T follicular helper cell (primary cell): Measurements from ENCODE around the gene AP5B1.

ENCODE experiments used
- DNase-seq: peaks from one replicate; pipeline ENCODE4 v3.0.0-alpha.2; 2020; ENCODE audit warnings: low read depth
- total RNA-seq, 2 experiments: gene quantifications; one replicate each; lab custom pipeline; 2026; lab: John Stamatoyannopoulos, UW

The AP5B1 gene, protein sequence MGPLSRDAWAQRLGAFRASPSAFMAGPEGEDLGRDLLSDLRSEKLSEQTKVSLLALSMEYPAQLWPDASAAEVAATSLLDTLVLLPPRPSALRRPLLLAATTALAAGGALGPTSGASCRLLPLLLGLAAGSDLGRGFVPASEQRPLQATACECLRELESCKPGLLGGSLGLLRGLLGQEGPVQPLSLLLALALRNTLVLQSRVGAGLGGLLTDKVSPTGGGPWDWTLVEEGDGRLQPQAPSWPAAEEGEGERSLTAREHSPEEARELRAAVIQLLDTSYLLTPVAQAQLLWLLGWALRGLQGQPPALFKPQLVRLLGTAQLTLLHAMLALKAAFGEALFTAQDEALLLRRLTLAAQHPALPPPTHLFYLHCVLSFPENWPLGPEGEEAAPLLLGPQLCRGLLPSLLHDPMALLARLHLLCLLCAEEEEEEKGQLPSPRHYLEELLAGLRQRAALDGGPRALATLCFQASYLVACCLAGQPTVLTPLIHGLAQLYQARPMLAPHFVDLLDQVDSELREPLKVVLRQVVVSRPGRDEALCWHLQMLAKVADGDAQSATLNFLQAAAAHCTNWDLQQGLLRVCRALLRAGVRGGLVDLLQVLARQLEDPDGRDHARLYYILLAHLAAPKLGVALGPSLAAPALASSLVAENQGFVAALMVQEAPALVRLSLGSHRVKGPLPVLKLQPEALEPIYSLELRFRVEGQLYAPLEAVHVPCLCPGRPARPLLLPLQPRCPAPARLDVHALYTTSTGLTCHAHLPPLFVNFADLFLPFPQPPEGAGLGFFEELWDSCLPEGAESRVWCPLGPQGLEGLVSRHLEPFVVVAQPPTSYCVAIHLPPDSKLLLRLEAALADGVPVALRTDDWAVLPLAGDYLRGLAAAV
- 41.2 to 80.4 reads per million in 2 experiments for total RNA-seq

DNA sequence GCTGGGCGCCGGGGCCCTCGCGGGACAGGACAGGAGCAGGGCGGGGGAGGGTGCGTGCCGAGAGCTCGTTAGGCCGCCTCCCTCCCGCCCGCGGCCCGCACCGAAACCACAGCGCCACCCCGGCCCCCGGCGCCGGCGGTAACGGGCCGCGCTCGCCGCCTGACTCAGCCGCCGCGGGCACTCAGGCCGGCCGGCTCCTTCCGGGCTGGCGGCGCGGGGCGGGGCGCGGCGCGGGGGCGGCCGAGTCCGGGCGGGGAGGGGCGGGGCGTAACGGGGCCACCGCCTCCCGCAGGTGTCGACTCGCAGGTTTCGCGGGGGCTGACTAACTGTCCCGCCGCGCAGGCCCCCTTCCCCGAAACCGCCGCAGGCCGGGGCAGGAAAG, at the start of gene AP5B1:
Gene AP5B1 (minus strand): TSS at position 207 of the 382 bp plus-strand sequence. CDS start 385 bp downstream, outside the sequence.
- peak; percentile 66 for DNase-seq

DNA sequence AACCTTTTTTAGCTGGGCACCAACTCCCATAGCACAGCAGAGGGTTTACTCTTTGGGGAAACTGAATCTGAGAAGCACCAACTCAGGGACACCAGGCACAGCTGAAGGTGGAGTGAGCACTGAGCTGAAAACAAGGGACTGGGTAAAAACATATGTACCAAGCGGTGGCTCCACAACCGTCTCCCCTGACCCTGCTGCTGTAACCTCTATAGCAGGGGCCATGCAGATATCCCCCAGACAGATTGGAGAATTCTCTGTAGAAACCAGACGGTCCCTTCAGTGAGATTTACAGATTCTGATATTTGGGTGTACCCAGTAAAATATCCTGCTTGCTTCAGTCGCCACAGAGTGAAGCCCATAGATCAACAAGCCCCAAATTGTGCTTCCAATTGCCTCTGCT, 48.7 kb upstream of the AP5B1 start:
- DNase-seq: no peak

DNA sequence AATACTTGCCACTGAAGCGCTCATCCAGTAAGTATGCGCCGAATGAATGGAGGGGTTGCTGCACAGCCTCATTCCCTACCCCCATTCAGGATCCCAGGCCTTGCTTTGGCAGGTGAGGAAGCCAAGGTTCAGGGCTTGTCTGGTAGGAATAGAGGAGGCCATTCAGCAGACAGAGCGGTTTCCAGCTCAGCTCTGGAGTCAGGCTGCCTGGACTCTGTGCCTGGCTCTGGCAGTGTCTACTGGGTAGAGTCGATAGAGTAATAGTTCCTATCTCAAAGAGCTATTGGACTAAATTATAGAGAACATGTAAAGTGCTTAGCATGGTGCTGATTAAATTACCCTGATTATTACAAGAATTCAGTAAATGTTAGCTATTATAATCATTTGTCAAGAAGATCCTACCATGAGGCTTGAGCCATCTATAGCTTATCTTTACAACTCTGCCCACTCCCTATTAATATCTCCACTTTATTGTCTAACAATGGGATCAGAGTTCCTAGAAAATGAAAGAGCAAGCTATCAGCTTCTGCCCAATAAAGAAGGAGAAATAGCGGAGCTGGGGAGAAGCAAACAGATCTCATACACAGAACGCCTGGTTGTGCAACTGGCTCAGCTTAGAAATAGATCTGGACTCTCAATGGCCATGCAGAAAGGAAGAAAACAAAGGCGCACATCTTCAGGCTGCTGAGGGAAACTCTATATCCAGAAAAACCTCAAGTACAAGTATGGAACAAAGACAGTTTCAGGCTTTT, 46.4 kb upstream of the AP5B1 start:
- DNase-seq: no peak

DNA sequence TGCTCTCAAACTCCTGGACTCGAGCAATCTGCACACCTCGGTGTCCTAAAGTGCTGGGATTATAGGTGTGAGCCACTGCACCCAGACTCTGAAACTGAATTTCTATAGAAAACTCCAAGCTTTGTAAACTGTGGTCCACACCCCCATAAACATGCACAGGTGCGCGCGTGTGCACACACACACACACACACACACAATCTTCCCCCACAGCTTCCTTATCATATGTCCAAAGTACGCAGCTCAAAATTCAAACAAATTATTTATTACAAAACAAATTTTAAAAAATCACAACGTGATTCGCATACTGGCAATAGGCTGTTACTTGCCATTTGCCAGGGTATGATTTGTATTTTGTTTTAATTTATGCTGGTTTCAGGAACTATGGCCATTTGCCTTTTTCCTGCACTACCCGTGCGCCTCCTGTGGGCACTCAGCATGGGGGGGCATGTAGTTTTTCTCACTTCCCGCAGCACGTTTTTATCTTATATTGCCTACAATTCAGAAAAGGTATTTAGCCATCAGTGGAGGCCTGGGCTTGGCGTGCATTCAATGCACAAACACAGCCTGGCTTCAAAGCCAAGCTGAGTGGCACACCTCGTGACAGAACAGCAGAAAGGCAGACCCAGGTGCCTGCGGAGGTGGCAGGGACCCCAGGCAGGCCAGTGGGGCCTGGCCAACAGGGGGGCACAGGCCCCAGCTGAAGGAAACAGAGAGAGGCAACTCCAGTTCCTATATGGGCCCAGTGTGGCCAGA, 42.2 kb upstream of the AP5B1 start:
- DNase-seq: no peak

DNA sequence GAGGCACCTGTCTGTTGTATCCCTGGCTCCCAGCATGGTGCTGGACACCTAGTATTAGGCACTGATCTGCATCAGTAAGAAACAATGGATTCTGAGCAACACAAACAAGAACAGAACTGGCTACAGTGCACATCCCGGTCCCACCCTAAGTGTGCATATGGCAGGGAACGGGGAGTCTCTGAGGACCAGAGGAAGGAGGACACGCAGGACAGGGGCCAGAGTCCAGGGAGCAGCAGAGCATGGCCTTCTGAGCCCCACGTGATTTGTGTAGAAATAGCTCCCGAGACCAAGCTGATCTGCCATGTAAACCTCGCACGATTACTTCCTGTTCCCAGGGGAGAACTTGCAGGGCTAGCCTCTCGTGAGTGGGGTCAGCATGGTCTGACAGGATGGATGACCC, 40.3 kb upstream of the AP5B1 start:
- DNase-seq: no peak

DNA sequence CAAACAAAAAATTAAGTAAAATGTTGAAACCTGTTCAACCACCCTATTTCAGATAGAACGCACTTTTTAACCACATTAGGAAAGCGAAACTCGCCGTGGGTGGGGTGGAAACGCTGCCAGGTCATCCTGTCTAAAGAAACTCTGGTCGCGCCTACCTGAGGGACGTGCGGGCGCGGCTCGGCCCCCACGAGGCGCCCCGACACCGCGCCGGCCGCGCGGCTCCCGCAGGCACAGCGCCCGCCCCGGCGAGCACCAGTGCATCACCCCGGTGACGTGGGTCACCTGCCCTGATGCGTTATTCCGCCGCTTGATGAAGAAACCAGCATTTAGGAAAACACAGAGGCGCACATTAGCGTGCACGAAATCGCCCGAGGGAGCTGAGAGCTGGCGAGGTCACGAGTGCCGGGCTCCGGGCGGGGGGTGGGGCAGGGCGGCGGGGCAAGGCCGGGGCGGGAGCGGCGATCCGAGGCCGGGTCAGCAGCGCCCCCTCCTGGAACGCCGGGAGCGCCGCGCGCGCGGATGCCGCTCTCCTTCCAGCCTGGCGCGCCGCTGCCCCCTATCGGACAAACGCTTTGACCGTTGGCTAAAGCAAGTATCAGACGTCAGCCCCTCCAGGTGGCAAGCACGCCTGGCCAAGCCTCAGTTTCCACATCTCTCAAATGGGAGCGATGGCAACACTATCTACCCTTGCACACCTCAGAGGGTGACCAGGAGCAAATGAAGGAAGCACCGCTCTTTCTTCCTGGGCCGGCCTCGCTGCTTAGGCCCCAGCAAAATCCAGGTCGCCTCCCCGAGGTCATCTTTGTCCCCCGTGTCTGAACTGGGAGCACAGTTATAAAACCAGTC, 37.3 kb upstream of the AP5B1 start:
- peak; percentile 90 for DNase-seq

GRCh38 chr11:65817312-65817834, 36.6 kb upstream of the AP5B1 start:
- no peak for DNase-seq

GRCh38 chr11:65816696-65817095, 35.9 kb upstream of the AP5B1 start:
- DNase-seq: no peak

GRCh38 chr11:65814986-65815565, 34.3 kb upstream of the AP5B1 start:
- no peak for DNase-seq

DNA sequence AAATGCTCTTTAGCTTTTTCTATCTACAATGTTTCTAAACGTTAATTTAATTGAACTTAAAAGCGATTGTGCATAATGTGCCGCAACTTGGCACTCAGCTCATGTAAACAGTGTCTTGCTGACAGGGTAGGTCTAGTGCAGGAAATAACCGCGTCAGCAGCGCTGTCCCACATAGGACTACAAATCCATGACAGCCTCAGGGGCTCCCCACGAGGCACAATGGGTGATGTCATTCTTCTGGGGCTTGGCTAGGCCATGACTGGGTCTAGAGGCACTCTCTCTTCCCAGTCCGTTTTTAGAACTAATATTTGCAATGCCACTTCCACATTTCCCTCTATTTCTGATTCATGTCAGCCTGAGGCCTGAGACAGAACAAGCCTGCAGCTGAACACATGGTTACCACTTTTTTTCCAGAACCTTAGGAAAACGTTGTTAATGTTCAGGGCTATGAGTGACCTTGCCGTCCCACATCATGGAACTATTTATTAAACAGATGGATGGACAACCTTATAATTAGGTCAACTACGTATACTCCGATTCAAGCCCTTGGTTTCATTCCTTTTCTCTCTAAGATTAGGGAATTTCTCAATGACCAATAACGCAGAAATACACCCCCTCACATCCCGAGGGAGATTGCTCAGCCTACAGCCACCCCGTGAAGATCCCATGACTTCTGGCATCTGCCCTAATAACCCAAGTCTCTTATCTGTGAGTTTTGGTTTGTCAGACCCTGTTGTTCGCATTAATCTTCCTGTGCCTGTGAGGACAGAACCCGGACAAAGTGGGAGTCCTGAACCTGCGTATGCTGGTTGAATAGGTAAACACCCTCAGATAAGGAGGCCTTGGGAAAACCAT, 33.6 kb upstream of the AP5B1 start:
- DNase-seq: no peak

GRCh38 chr11:65811764-65812475, 31.1 kb upstream of the AP5B1 start:
- no peak for DNase-seq

DNA sequence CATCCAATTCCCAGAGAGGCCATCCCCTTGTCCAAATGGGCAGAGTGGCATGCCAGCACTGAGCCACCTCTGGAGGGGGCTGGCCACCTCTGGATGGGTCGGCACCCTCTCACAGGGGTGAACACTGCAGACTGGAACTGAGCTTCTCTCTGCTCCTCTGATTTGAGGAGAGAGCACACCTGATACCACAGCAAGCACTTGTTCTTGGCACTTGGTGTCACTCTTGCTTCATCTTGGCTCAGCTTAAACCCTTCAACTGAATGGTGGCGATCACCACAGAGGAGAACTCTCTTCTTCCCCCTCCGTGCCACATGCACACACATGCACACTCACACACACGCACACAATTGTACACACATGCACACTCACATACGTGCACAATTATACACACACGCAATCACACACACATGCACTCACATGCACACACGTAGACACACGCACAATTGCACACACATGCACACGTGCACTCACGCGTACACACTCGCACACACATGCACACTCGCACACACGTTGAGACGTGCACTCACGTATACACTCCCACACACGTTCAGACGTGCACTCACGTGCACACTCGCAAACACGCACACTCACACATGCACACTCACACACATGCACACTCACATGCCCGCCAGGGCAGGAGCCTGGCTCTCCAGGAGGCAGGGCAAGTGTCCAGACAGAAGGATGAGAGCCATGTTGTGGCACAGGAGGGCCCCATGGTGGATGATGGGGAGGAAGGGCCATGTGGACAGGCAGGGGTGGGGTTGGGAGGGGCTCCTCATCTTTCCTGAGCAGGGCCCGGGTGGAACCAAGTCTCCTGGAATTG, 29.5 kb upstream of the AP5B1 start:
- DNase-seq: no peak

GRCh38 chr11:65809496-65809895, 28.7 kb upstream of the AP5B1 start:
- no peak for DNase-seq

DNA sequence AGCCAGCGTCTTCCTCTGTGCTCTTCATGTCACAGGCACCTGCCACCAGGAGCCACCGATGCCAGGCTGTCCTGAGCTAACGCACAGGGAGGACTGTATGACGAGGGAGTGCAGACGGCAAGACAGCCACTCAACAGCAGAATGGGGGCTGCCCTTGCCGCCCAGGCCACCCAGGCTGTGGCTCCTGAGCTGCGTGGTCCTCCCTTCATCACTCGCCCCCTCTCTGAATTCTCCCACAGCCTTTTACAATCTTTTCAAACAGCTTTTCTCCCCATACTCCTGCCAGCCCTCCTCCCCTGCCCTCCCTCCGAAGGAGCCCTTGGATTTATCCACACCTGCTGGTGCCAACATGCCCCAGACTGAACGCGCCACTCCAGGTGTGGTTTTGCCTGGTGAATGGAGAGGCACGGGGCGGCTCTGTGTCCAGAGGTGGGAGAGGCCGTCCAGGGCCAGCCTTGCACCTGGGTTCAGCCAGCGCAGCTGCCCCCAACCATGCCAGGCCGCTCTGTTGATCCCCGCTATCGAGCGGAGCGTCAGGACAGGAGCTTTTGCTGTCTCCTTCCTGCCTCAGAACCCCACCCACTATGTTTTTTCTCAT, 28.1 kb upstream of the AP5B1 start:
- DNase-seq: no peak

DNA sequence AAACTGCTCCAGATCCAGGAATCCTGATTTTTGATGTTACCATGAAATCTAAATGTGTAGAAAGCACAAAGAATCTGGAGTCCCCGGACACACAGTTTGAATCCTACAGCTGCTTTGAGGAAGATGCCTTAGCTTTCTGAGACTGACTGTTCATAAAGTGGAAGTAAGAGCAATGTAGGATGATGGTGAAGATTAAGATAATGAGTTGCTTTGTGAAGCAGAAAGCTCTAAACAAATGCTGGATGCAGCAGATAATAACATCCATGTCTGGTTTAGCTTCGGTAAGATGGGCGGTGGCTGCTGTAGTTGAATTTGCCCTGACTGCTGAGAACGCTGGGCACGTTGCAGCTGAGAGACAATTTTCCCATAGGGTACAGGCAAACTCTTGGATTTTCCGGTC, 26.2 kb upstream of the AP5B1 start:
- DNase-seq: no peak

- no peak for DNase-seq
Observed at GRCh38 chr11:65803797-65804492, 23.2 kb upstream of the AP5B1 start.
